ENCODE measurements around the gene ANKRD37.

DNA sequence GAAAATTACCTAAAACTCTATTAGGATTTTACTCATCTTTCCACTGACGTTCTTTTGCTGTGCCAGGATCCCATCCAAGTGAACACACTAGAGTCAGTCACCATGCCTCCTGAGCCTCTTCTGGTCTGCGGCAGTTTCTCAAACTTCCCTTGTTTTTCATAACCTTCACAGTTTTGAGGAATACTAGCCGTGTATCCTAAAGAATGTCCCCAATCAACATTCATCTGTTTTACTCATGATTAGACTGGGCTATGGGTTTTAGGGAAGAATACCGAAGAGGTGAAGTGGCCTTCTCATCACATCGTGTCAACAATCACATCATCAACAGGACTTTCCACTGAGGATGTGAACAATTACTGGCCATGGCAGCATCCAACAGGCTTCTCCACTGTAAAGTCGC, 5.7 kb upstream of the ANKRD37 start:
- TF ChIP-seq, protein P1, sequence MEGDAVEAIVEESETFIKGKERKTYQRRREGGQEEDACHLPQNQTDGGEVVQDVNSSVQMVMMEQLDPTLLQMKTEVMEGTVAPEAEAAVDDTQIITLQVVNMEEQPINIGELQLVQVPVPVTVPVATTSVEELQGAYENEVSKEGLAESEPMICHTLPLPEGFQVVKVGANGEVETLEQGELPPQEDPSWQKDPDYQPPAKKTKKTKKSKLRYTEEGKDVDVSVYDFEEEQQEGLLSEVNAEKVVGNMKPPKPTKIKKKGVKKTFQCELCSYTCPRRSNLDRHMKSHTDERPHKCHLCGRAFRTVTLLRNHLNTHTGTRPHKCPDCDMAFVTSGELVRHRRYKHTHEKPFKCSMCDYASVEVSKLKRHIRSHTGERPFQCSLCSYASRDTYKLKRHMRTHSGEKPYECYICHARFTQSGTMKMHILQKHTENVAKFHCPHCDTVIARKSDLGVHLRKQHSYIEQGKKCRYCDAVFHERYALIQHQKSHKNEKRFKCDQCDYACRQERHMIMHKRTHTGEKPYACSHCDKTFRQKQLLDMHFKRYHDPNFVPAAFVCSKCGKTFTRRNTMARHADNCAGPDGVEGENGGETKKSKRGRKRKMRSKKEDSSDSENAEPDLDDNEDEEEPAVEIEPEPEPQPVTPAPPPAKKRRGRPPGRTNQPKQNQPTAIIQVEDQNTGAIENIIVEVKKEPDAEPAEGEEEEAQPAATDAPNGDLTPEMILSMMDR (conservative IDR thresholded peaks at IDR 0.05 in 1 of 2, IDR thresholded peaks at IDR 0.05 in 1 of 2; ENCODE audit: low read depth in 1 of 2, low read length in 2 of 2), result no peak
- TF ChIP-seq EZH2 (IDR thresholded peaks at IDR 0.05; ENCODE audit: low read length, missing control alignments), result no peak
